Osteocyte (in vitro differentiated cells): ENCODE results near the gene PHACTR1. TPM values are rescaled to one million over a fixed set of nuclear protein-coding genes. Genes with fewer than 3 reads are reported as not detected.

ENCODE experiments used
- DNase-seq: peaks from one replicate; pipeline ENCODE4 v3.0.0; 2021; ENCODE audit warnings: mixed read lengths; ENCODE audit not compliant: unreplicated experiment; ENCODE audit errors: extremely low spot score
- H3K27ac Mint-ChIP-seq: one replicate; pipeline ENCODE4 v1.8.0; 2021; ENCODE audit warnings: mild to moderate bottlenecking, mixed read lengths; ENCODE audit not compliant: unreplicated experiment
- H3K27me3 Mint-ChIP-seq: one replicate; pipeline ENCODE4 v1.8.0; 2021; ENCODE audit warnings: mixed read lengths; ENCODE audit not compliant: unreplicated experiment
- H3K36me3 Mint-ChIP-seq: one replicate; pipeline ENCODE4 v1.8.0; 2021; ENCODE audit warnings: mixed read lengths; ENCODE audit not compliant: unreplicated experiment
- H3K4me1 Mint-ChIP-seq: one replicate; pipeline ENCODE4 v1.8.0; 2021; ENCODE audit warnings: mixed read lengths; ENCODE audit not compliant: unreplicated experiment
- H3K4me3 Mint-ChIP-seq: one replicate; pipeline ENCODE4 v1.8.0; 2021; ENCODE audit warnings: mild to moderate bottlenecking, moderate library complexity, mixed read lengths; ENCODE audit not compliant: unreplicated experiment
- H3K9me3 Mint-ChIP-seq: one replicate; pipeline ENCODE4 v1.8.0; 2021; ENCODE audit warnings: mixed read lengths; ENCODE audit not compliant: unreplicated experiment
- total RNA-seq: library from RNA; stranded (reverse); gene quantifications from 2 replicates; pipeline ENCODE4 v1.2.1, GENCODE V29; 2021
- TF ChIP-seq, protein P1 (sequence below): fragments of 200-600 bp; sonication (generic); IDR thresholded peaks from 2 replicates; pipeline ENCODE4 v1.5.0; 2021; ENCODE audit warnings: antibody characterized with exemption, mild to moderate bottlenecking, moderate library complexity

PHACTR1 gene
- total RNA-seq, 1 donor from 2014 or later: 1.0 TPM

DNA sequence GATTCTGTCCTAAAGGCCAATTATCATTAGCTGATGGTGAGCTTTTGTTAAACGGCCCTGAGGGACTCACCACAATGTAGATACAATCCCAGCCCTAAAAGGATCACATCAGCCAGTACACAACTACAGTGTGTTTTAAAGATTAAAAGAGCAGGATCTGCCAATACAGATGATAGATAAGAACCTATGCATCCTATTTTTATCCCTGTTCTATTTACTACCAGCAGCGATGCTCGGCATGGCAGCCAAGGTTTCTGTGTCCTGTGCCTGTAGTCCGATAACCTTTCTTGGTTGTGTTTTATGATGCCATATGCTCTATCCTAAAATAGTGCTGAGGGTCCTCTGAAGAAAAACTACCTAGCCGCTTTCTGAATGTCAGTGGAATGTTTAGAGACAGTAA lies 289.4 kb downstream of the PHACTR1 start:
- Mint-ChIP-seq H3K4me3 (no peak overlapping the region), H3K9me3 (no peaks in the 10 kb centered on the region), H3K27me3 (peaks cover 41% of the 10 kb centered on the region), H3K36me3 (no peaks in the 10 kb centered on the region), H3K4me1 (no peaks in the 10 kb centered on the region), H3K27ac (no peak overlapping the region)
- no peak for DNase-seq
- TF ChIP-seq, protein P1, sequence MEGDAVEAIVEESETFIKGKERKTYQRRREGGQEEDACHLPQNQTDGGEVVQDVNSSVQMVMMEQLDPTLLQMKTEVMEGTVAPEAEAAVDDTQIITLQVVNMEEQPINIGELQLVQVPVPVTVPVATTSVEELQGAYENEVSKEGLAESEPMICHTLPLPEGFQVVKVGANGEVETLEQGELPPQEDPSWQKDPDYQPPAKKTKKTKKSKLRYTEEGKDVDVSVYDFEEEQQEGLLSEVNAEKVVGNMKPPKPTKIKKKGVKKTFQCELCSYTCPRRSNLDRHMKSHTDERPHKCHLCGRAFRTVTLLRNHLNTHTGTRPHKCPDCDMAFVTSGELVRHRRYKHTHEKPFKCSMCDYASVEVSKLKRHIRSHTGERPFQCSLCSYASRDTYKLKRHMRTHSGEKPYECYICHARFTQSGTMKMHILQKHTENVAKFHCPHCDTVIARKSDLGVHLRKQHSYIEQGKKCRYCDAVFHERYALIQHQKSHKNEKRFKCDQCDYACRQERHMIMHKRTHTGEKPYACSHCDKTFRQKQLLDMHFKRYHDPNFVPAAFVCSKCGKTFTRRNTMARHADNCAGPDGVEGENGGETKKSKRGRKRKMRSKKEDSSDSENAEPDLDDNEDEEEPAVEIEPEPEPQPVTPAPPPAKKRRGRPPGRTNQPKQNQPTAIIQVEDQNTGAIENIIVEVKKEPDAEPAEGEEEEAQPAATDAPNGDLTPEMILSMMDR: no peak

DNA sequence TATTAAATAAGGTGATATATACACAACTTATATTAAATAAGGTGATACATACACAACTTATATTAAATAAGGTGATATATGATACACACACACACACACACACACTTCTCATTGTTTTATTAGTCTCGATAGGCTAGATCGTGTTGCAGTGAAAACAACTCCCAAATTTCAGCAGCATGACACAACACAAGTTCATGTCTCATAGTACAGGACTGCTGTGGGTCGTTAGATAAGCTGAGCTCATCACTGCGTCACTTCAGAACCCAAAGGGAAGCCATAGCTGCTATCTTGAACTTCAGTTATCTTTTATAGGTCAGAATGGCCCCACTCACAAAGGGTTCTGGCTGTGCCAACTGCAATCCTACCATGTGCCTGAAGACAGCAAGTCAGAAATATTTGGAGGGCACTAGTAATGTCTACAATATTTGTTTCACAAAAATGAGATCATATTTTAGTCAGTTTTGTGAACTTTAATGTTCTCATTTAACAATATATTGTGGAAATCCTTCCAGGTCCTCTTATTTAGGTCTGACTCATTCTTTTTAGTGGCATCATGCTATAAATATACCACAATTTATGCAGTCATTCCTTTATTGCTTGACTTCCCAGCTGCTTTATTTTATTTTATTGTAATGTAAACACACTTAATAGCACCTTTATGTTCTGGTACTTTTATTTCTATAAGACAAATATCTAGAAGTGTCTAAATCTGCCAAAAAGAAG lies 290.2 kb downstream of the PHACTR1 start:
- Mint-ChIP-seq H3K4me3 (no peak overlapping the region), H3K4me1 (no peaks in the 10 kb centered on the region), H3K36me3 (no peaks in the 10 kb centered on the region), H3K27ac (no peak overlapping the region), H3K27me3 (peaks cover 46% of the 10 kb centered on the region), H3K9me3 (no peaks in the 10 kb centered on the region)
- DNase-seq: no peak
- TF ChIP-seq, protein P1: no peak

DNA sequence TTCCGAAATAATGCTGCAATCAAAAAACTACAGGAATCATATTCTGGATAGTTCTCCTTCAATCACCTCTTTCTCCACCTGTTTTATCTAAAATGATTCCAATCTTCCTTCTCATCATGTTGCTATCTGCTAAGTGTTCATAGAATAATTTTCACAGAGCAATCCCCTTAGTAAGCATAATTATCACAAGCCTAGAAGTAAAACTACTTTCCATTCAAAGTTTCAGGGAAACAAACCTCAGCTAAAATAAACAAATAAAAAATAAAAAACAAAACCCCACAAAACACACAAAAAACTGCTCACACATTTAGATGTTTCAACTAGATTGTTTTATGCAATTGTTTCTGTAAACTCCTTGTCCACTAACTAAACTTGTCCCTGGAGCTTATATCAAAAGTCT lies 291.2 kb downstream of the PHACTR1 start:
- H3K27ac Mint-ChIP-seq: no peak overlapping the region
- H3K4me3 Mint-ChIP-seq: no peak overlapping the region
- DNase-seq: no peak
- peaks cover 51% of the 10 kb centered on the region for H3K27me3 Mint-ChIP-seq
- no peaks in the 10 kb centered on the region for H3K4me1 Mint-ChIP-seq
- H3K9me3 Mint-ChIP-seq: no peaks in the 10 kb centered on the region
- TF ChIP-seq, protein P1: no peak
- H3K36me3 Mint-ChIP-seq: no peaks in the 10 kb centered on the region

DNA sequence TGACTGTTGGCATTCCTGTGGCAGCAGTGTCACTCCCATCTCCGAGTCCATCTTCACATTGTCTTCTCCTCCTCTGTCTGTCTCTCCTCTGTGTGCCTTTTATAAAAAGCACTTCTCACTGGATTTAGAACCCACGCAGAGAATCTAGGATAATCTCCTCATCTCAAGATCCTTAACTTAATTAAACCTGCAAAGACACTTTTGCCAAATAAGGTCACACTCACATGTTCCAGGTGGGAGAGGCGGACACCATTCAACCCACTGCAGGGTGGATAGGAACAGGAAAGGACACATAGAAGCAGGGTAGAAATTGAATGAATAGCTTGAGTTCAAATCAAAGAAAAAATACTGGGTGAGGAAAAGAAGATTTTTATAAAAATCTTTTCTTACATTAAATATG lies 292.5 kb downstream of the PHACTR1 start:
- TF ChIP-seq, protein P1: no peak
- no peak for DNase-seq
- Mint-ChIP-seq H3K4me1 (peaks cover 7% of the 10 kb centered on the region), H3K36me3 (no peaks in the 10 kb centered on the region), H3K27me3 (peaks cover 58% of the 10 kb centered on the region), H3K4me3 (no peak overlapping the region), H3K27ac (no peak overlapping the region), H3K9me3 (no peaks in the 10 kb centered on the region)

DNA sequence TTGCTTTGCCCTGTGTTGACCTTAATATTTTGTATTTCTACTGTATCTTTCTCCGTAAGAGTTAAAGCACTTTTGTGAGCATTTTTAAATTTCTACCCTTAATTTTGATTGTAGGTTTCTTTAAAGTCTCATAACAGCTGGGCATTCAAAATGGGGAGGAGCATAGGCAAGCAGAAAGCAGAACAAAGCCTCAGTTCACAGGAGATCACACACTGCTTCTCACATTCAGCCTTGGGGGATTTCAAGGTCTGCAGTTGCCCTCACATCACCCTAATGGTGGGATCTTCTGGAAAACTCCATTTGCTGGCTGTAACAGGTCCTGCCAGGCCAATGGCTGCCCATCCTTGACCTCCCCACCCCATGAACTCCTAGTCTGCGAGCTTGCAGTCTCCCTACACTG lies 292.9 kb downstream of the PHACTR1 start:
- H3K27ac Mint-ChIP-seq: no peak overlapping the region
- no peak for DNase-seq
- H3K36me3 Mint-ChIP-seq: no peaks in the 10 kb centered on the region
- no peak overlapping the region for H3K4me3 Mint-ChIP-seq
- peaks cover 9% of the 10 kb centered on the region for H3K4me1 Mint-ChIP-seq
- TF ChIP-seq, protein P1: no peak
- H3K9me3 Mint-ChIP-seq: no peaks in the 10 kb centered on the region
- H3K27me3 Mint-ChIP-seq: peaks cover 61% of the 10 kb centered on the region
